HL-60 (cell line): ENCODE measurements around the gene ATL2.

ENCODE experiments used
- CTCF ChIP-seq: IDR thresholded peaks from one replicate; pipeline ENCODE4 v1.5.1; 2011; ENCODE audit warnings: low read length, control low read depth, inconsistent platforms; ENCODE audit not compliant: insufficient read depth
- REST ChIP-seq: IDR thresholded peaks from 2 replicates; pipeline ENCODE4 v1.6.1; 2012; ENCODE audit warnings: low read depth; ENCODE audit not compliant: insufficient replicate concordance

GRCh38 chr2:38308821-38309220, 68.3 kb downstream of the ATL2 start:
- TF ChIP-seq CTCF, result no peak
- TF ChIP-seq REST, result no peak
